SH-SY5Y (cell line): ENCODE data around the gene TMEM178A.

Source experiments
- GATA2 ChIP-seq: IDR thresholded peaks from 2 replicates; pipeline ENCODE4 v1.6.1; 2011; ENCODE audit warnings: mild to moderate bottlenecking, low read depth, low read length
- GATA3 ChIP-seq: IDR thresholded peaks from 2 replicates; pipeline ENCODE4 v1.6.1; 2011; ENCODE audit warnings: low read depth, mild to moderate bottlenecking, low read length, moderate library complexity

The TMEM178A gene

DNA sequence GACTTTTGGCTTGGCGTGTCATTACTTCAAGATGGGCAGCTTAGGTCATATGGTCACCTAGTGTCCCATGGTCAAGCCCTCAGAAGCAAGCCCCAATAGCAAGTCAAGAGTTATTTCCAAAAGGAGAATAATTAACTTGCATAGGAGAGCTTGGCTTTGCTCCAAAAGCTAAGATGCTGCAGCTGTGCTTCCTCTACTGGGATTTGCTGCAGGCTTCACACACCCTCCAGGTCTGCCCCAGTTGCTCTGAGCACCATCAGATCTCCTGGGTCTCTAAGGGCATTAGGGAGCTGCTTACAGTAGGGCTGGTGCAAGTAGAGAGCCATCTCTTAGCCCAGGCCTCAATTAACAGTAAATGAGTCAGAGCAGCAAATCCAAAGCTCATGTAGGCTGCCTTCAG, 66.8 kb downstream of the TMEM178A start:
- TF ChIP-seq GATA2 (no peak), GATA3 (no peak)

GRCh38 chr2:39733070-39733674, 67.5 kb downstream of the TMEM178A start:
- TF ChIP-seq GATA3, result no peak
- no peak for TF ChIP-seq GATA2

DNA sequence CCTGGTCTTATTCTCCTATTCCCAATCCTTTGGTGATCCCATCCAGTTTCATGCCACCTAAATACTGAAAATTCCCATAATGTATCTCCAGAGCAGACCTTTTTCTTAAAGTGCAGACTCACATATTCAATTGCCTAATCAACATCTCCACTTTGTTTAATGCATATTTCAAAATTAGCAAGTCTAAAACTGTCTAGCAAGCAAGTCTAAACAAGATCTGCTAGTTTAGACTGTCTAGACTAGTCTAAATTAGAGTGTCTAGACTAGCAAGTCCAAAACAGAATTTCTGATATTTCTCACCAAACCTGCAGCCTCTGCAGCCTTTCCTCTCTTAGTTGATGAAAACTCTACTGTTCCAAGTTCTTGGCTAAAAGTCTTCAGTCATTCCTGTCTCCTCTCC, 68.7 kb downstream of the TMEM178A start:
- TF ChIP-seq GATA3, result no peak
- TF ChIP-seq GATA2, result no peak

- TF ChIP-seq GATA3 (no peak), GATA2 (no peak)
These were observed 69.9 kb downstream of the TMEM178A start for GRCh38 chr2:39735648-39736047.

DNA sequence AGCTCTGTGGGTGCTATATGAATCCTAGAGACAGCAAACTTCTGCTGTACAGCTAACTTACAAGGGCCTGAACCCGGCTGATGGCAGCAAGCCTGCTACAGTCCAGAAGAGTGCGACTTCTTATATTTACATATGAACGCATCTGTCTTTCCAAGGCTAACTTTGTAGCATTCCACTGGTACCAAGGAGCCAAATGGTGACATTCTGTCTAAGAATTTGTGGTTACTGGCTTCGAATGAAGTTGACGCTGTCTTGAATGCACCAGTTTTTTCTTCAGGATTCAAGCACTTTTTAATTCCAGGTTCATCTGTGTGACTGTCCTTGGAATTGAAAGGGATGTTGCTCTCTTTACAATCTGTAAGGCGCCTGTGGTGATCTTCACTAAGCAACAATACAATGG, 70.9 kb downstream of the TMEM178A start:
- TF ChIP-seq GATA3 (no peak), GATA2 (no peak)

DNA sequence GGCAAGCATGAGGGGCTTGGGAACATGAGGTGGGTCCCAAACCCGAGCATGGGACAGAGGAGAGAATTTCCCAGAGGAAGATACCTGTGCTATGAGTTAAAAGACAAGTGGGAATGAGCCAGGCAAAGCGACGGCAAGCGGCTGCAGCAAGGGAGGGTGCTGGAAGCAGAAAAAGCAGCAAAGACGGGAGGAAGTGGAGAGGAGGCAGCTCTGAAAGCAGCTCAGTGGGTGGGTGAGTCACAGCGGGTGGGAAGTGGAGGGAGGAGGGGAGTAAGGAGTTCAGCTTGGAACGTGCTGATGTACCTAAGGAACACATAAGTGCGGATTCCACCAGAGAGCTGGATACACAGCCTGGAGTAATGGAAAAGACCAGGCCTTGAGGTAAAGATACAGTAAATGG, 71.9 kb downstream of the TMEM178A start:
- TF ChIP-seq GATA3, result no peak
- no peak for TF ChIP-seq GATA2

GRCh38 chr2:39738936-39739335, 73.2 kb downstream of the TMEM178A start:
- no peak for TF ChIP-seq GATA3
- no peak for TF ChIP-seq GATA2

DNA sequence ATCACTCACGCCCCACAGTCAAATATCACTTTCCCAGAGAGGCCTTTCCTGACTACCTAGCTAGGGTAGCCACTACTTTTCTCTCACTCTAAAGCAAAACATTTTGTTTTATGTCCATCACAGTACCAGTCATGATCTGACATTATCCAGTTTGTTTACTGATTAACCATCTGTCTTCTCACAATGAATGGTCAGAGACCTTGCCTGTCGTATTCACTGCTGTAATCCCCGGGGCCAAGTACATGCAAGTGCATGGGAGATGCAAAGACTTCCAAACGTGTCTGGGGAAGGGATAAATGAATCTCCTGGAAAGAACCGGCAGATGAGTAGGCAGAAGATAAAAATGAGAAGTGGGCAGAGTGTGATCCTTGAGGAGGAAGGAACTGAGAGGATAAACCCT, 73.7 kb downstream of the TMEM178A start:
- TF ChIP-seq GATA3 (no peak), GATA2 (no peak)

- TF ChIP-seq GATA2, result no peak
- TF ChIP-seq GATA3, result no peak
These were observed 76.2 kb downstream of the TMEM178A start for GRCh38 chr2:39741871-39742270.

DNA sequence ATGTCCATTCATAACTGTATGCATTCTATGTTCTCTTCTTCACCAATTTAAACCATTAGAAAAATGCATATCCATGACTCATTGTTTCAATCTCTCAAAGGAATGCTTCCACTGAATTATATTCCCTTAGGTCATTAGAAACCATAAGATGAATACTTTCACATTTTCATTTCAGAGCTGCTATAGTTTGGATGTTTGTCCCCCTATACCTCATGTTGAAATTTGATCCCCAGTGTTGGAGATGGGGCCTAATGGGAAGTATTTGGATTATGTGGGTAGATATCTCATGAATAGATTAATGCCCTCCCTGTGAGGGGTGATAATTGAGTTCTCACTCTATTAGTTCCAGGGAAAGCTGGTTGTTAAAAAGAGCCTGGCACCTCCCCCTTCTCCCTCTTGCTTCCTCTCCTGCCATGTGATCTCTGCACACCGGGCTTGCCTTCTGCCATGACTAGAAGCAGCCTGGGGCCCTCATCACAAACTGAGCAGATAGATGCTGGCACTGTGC, 77.6 kb downstream of the TMEM178A start:
- TF ChIP-seq GATA3 (no peak), GATA2 (no peak)

DNA sequence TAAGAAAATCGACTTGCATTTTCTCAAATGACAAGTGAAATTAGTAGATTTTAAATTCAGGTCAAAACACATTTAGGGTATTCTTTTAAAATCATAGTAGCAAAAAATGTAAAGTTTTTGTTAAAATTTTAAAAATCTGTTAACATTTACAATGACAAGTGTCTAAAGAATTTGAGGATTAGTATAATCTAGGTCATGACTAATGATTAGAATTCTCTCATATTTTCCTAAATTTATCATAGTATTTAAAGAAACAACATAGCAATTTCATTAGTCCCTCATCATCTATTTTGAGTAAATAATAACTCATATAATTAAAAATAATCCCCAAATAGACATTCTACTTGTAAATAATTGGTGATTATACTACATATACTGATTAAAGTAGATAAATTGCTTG, 89.7 kb downstream of the TMEM178A start:
- no peak for TF ChIP-seq GATA2
- no peak for TF ChIP-seq GATA3

DNA sequence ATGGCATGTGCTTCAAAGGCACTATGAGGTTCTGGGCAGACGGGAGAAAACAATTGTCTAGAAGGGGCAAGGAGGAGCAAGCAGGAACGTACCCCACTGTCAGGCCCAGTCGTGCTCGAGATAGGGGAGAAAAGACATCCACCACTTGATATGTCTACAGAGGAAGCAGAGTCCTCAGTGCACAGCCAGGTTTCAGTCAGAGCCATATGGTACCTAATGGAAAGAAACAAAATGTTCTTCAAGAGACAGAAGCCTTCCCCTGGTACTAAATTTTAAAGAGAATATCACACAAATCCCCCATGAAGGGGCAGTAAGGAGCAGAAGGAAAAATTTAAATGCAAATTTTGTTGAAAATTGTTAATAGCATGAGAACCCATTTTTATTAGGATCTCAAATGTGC, 91.4 kb downstream of the TMEM178A start:
- TF ChIP-seq GATA3 (no peak), GATA2 (no peak)

DNA sequence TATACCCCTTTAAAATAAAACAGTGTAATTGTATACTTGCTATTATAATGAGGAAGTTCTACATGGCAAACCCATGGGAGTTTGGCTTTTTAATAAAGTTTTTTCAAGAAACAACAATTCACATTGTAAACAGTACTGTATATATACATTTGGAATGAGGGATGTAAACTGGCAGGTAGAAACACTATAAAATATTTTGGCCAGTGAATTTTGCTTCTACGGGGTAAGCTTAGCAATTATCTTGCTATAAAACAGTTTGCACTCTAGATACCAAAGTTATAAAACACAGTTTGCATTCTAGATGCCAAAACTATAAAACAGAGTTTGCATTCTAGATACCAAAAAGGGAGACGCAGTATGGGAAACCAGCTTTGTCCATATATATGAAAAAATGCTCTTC, 96.7 kb downstream of the TMEM178A start:
- no peak for TF ChIP-seq GATA2
- no peak for TF ChIP-seq GATA3
